ENCODE results near the gene PTPN20. TPM values are rescaled to one million over a fixed set of nuclear protein-coding genes. Genes with fewer than 3 reads are reported as not detected.
A peak's percentile ranks its signal among the peaks of the same experiment; 100 is the strongest.

Gene PTPN20
- total RNA-seq, 4 donors from 2014 or later = 1.8 to 3.7 (median 2.6) TPM

DNA sequence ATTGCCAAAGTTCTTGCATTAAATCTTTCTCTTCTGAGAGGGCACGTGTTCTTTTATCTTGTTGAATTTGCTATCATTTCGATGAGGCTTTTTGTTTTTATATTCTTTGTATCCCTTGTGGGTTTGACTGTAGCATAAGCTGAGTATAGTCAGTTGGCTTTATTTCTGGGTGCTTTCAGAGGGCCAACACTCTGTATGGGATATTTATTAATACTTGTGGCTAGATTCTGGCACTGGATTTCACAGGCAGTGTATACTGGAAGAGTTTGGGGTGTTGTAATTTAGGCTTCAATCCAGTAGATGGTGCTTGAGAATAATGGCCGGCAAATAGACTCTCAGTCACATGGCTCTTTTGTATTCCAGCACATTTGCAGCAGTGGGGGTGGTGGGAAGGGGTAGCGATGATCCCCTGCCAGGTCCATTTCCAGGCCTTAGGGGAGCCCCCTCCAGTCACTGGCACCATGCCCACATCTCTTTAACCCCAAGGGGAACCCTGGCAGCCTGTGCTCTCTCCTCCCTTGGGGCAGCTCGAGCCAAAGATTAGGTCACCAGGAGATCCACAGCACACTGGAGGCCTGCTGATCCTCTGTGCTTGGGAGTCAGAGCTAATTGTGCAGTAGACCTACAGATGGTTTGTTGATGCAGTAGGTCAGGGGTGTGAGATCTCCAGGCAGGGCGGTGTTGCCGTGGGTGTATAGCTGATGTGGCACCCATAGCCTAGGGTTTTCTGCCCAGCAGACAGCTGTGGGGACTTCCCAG is 81.8 kb downstream of the PTPN20 start:
- peak overlapping the region in 2 of 4 donors; percentile 43 to 60 for H3K27ac ChIP-seq
- no peaks in the 10 kb centered on the region for H3K9me3 ChIP-seq
- TF ChIP-seq EP300 (IDR thresholded peaks at IDR 0.05) (peak in 1 of 2 donors; percentile 14), POLR2A (IDR thresholded peaks at IDR 0.05) (no peak)
- TF ChIP-seq, protein P1, sequence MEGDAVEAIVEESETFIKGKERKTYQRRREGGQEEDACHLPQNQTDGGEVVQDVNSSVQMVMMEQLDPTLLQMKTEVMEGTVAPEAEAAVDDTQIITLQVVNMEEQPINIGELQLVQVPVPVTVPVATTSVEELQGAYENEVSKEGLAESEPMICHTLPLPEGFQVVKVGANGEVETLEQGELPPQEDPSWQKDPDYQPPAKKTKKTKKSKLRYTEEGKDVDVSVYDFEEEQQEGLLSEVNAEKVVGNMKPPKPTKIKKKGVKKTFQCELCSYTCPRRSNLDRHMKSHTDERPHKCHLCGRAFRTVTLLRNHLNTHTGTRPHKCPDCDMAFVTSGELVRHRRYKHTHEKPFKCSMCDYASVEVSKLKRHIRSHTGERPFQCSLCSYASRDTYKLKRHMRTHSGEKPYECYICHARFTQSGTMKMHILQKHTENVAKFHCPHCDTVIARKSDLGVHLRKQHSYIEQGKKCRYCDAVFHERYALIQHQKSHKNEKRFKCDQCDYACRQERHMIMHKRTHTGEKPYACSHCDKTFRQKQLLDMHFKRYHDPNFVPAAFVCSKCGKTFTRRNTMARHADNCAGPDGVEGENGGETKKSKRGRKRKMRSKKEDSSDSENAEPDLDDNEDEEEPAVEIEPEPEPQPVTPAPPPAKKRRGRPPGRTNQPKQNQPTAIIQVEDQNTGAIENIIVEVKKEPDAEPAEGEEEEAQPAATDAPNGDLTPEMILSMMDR (IDR thresholded peaks at IDR 0.05) = peak; percentile 9 to 44 (median 35)
- no peaks in the 10 kb centered on the region for H3K4me1 ChIP-seq
- H3K36me3 ChIP-seq = no peaks in the 10 kb centered on the region
- peak in 1 of 2 donors; percentile 43 for DNase-seq (ENCODE audit: low spot score in 2 of 2)
- no peak overlapping the region for H3K4me3 ChIP-seq
- WGBS, 2 donors = 37 to 40% methylated on average over 7 of the region's 7 CpGs
- H3K27me3 ChIP-seq = no peaks in the 10 kb centered on the region

DNA sequence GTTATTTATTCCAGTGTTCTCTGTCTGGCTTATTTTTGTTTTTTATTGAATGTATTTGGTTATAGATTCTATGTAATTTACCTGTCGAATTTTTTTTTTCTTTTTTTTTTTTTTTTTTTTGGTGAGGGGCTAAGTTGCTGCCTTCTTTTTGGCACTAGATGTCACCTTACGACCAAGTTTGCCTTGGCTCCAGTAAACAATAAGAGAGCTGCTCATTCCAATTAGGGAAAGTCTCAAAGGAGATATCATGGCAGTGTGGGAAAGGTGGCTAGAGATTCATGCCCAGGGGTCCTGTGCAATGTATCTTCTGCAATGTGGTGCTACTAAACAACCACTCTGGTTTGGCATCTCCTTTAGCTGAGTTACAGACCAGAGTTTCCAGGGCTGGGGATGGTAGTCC is 84.0 kb downstream of the PTPN20 start:
- Histone ChIP-seq H3K4me1 (no peaks in the 10 kb centered on the region), H3K36me3 (no peaks in the 10 kb centered on the region), H3K27me3 (no peaks in the 10 kb centered on the region), H3K27ac (no peak overlapping the region), H3K9me3 (no peaks in the 10 kb centered on the region), H3K4me3 (no peak overlapping the region)
- DNase-seq (ENCODE audit: low spot score in 2 of 2) = no peak
- no peak for TF ChIP-seq POLR2A (IDR thresholded peaks at IDR 0.05)
- 51 to 57% methylated on average over 2 of the region's 2 CpGs for WGBS, 2 donors

- Histone ChIP-seq H3K4me3 (no peak overlapping the region), H3K4me1 (peaks cover 0 to 2% (median 0%) of the 10 kb centered on the region in 4 donors), H3K27ac (no peak overlapping the region), H3K27me3 (no peaks in the 10 kb centered on the region), H3K36me3 (no peaks in the 10 kb centered on the region), H3K9me3 (no peaks in the 10 kb centered on the region)
- TF ChIP-seq, protein P1 (IDR thresholded peaks at IDR 0.05) = no peak
- TF ChIP-seq EP300 (IDR thresholded peaks at IDR 0.05) = no peak
- TF ChIP-seq POLR2A (IDR thresholded peaks at IDR 0.05) = no peak
- no peak for DNase-seq (ENCODE audit: low spot score in 2 of 2)
Measured at GRCh38 chr10:46998192-46998591, 87.0 kb downstream of the PTPN20 start.

GRCh38 chr10:46998595-46998994 is 87.4 kb downstream of the PTPN20 start:
- Histone ChIP-seq H3K4me3 (no peak overlapping the region), H3K27me3 (no peaks in the 10 kb centered on the region), H3K27ac (no peak overlapping the region), H3K4me1 (peaks cover 0 to 2% (median 0%) of the 10 kb centered on the region in 4 donors), H3K9me3 (no peaks in the 10 kb centered on the region), H3K36me3 (no peaks in the 10 kb centered on the region)
- TF ChIP-seq POLR2A (IDR thresholded peaks at IDR 0.05) = no peak
- no peak for TF ChIP-seq EP300 (IDR thresholded peaks at IDR 0.05)
- TF ChIP-seq, protein P1 (IDR thresholded peaks at IDR 0.05) = no peak
- 91 to 97% methylated on average over 2 of the region's 2 CpGs for WGBS, 2 donors
- no peak for DNase-seq (ENCODE audit: low spot score in 2 of 2)

DNA sequence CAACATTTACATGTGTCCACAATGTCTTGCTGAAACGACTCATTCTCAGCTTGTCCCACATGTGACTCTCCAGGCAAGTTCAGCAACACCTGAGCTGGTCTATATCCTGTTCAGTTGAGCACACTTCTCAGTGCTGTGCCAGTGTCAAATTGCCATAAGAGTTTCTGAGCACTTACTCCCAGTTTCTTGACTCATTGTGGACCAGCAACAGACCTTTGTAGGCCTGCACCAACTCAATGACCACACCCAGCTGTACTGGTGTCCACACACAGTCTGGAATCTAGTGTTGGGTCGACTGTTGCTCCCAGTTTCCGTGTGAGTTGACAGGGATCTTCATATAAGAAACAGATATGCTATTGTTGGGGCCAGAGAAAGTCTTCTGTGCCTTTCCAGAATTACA is 88.0 kb downstream of the PTPN20 start:
- Histone ChIP-seq H3K9me3 (no peaks in the 10 kb centered on the region), H3K4me3 (no peak overlapping the region), H3K36me3 (no peaks in the 10 kb centered on the region), H3K4me1 (peaks cover 0 to 2% (median 0%) of the 10 kb centered on the region in 4 donors), H3K27ac (no peak overlapping the region), H3K27me3 (no peaks in the 10 kb centered on the region)
- 58 to 62% methylated on average over 3 of the region's 3 CpGs for WGBS, 2 donors
- no peak for DNase-seq (ENCODE audit: low spot score in 2 of 2)
- TF ChIP-seq EP300 (IDR thresholded peaks at IDR 0.05) (no peak), POLR2A (IDR thresholded peaks at IDR 0.05) (no peak)
- TF ChIP-seq, protein P1 (IDR thresholded peaks at IDR 0.05) = no peak

Measured in tibial nerve (tissue), 4 donors.